ENCODE measurements around the gene CLEC4E. TPM values are rescaled to one million over a fixed set of nuclear protein-coding genes. Genes with fewer than 3 reads are reported as not detected.

Gene CLEC4E
- total and polyA plus RNA-seq, 2 of the 13 experiments (the other 11 are each of a cell fraction or from before 2014, with no cell fraction given), result not detected

DNA sequence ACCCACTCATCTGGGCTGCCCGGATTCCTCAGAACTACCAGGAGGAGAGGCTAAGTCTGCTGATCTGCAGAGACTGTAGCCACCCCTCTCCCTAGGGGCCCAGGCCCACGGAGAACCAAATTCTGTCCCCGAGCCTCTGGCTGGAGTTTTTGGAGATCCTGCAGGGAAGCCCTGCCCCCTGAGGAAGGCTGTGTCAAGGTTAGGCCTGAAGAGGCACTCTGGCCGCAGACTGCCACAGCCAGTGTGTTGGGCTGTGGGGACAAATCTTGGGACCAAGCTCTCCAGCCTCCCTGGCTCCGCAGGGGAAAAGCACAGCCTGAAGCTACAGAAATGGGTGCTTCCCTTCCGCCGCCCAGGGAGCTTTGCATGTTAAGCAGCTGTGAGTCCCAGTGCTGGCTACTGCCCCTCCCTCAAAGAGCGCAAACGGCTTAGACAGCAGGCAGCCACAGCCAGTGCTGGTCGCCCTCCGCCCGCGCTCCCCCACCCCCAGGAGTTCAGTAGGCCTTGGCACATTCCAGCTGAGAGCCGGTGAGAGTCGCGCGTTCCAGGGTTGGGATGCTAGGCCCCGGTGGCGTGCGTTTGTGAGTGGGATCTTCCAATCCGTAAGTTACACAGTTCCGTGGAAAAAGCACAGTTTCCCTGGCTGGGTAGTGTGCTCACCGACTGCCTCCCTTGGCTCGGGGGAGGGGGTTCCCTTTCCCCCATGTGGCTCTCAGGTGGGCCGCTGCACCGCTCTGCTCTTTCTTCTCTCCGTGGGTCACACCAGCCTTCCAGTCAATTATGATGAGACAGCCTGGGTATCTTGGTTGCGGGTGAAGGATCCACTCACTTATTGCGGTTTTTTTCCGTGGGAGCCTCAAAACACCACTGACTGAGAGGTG lies 13.2 kb downstream of the CLEC4E start (continued):
- TF ChIP-seq ZNF800 (CRISPR knock-in tag; IDR thresholded peaks at IDR 0.05), result no peak
- no peak for TF ChIP-seq ZSCAN31 (CRISPR knock-in tag; IDR thresholded peaks at IDR 0.05; ENCODE audit: low read depth)
- TF ChIP-seq, protein P1, sequence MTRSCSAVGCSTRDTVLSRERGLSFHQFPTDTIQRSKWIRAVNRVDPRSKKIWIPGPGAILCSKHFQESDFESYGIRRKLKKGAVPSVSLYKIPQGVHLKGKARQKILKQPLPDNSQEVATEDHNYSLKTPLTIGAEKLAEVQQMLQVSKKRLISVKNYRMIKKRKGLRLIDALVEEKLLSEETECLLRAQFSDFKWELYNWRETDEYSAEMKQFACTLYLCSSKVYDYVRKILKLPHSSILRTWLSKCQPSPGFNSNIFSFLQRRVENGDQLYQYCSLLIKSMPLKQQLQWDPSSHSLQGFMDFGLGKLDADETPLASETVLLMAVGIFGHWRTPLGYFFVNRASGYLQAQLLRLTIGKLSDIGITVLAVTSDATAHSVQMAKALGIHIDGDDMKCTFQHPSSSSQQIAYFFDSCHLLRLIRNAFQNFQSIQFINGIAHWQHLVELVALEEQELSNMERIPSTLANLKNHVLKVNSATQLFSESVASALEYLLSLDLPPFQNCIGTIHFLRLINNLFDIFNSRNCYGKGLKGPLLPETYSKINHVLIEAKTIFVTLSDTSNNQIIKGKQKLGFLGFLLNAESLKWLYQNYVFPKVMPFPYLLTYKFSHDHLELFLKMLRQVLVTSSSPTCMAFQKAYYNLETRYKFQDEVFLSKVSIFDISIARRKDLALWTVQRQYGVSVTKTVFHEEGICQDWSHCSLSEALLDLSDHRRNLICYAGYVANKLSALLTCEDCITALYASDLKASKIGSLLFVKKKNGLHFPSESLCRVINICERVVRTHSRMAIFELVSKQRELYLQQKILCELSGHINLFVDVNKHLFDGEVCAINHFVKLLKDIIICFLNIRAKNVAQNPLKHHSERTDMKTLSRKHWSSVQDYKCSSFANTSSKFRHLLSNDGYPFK (CRISPR knock-in tag; IDR thresholded peaks at IDR 0.05; ENCODE audit: borderline replicate concordance), result no peak

GRCh38 chr12:8519171-8519570 lies 21.5 kb downstream of the CLEC4E start:
- Histone ChIP-seq H3K4me2 (ENCODE audit: low read depth, low read length) (no peak overlapping the region), H3K9ac (ENCODE audit: insufficient read depth, low read depth, low read length) (no peak overlapping the region), H3K9me3 (ENCODE audit: low read length) (no peaks in the 10 kb centered on the region), H3K27me3 (ENCODE audit: control insufficient read depth in 1 of 2, insufficient read depth in 2 of 2, low read length in 2 of 2) (no peaks in the 10 kb centered on the region; a peak in 1 of 5 replicates), H3K4me1 (ENCODE audit: insufficient read depth, low read length) (no peaks in the 10 kb centered on the region), H3K27ac (ENCODE audit: extremely low read length, insufficient read depth, low read length) (no peak overlapping the region), H2AFZ (ENCODE audit: low read length) (no peak overlapping the region), H3K4me3 (replicated peaks in 1 of 3; ENCODE audit: insufficient read depth in 1 of 3, low read depth in 2 of 3, low read length in 3 of 3) (no peak overlapping the region), H4K20me1 (ENCODE audit: insufficient read depth, low read length) (no peaks in the 10 kb centered on the region), H3K36me3 (replicated peaks in 1 of 2; ENCODE audit: control insufficient read depth in 1 of 2, insufficient read depth in 2 of 2, low read length in 2 of 2) (no peaks in the 10 kb centered on the region), H3K79me2 (ENCODE audit: insufficient read depth, low read length) (no peaks in the 10 kb centered on the region)
- no peak for ATAC-seq
- intact Hi-C loops (cut with micrococcal nuclease; ENCODE audit: unreplicated experiment) (no loop called here), in situ Hi-C loops (cut with HindIII; ENCODE audit: extremely low pct_ligation_motif_present, low pct_unique_long_range_greater_than_20kb) (no loop called here)
- POLR2A ChIA-PET, result no interaction called here
- DNase-seq (ENCODE audit: low spot score), result no peak
- no peak for FAIRE-seq
- CTCF ChIA-PET (ENCODE audit: low intra/inter-chr PET ratio, low total read pairs), result no interaction called here
- 31% methylated on average over 4 of the region's 4 CpGs for WGBS (ENCODE audit: low lambda C conversion rate)
- no TSS peak for BruUV-seq (replicated peaks)
- TF ChIP-seq RCOR2 (CRISPR knock-in tag; IDR thresholded peaks at IDR 0.05) (no peak), NFYB (CRISPR knock-in tag; IDR thresholded peaks at IDR 0.05) (no peak), ZNF672 (CRISPR knock-in tag; IDR thresholded peaks at IDR 0.05) (no peak), XBP1 (CRISPR knock-in tag; IDR thresholded peaks at IDR 0.05) (no peak)
- TF ChIP-seq, protein P2, sequence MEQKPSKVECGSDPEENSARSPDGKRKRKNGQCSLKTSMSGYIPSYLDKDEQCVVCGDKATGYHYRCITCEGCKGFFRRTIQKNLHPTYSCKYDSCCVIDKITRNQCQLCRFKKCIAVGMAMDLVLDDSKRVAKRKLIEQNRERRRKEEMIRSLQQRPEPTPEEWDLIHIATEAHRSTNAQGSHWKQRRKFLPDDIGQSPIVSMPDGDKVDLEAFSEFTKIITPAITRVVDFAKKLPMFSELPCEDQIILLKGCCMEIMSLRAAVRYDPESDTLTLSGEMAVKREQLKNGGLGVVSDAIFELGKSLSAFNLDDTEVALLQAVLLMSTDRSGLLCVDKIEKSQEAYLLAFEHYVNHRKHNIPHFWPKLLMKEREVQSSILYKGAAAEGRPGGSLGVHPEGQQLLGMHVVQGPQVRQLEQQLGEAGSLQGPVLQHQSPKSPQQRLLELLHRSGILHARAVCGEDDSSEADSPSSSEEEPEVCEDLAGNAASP (CRISPR knock-in tag; IDR thresholded peaks at IDR 0.05; ENCODE audit: borderline replicate concordance), result no peak
- TF ChIP-seq, protein P3, sequence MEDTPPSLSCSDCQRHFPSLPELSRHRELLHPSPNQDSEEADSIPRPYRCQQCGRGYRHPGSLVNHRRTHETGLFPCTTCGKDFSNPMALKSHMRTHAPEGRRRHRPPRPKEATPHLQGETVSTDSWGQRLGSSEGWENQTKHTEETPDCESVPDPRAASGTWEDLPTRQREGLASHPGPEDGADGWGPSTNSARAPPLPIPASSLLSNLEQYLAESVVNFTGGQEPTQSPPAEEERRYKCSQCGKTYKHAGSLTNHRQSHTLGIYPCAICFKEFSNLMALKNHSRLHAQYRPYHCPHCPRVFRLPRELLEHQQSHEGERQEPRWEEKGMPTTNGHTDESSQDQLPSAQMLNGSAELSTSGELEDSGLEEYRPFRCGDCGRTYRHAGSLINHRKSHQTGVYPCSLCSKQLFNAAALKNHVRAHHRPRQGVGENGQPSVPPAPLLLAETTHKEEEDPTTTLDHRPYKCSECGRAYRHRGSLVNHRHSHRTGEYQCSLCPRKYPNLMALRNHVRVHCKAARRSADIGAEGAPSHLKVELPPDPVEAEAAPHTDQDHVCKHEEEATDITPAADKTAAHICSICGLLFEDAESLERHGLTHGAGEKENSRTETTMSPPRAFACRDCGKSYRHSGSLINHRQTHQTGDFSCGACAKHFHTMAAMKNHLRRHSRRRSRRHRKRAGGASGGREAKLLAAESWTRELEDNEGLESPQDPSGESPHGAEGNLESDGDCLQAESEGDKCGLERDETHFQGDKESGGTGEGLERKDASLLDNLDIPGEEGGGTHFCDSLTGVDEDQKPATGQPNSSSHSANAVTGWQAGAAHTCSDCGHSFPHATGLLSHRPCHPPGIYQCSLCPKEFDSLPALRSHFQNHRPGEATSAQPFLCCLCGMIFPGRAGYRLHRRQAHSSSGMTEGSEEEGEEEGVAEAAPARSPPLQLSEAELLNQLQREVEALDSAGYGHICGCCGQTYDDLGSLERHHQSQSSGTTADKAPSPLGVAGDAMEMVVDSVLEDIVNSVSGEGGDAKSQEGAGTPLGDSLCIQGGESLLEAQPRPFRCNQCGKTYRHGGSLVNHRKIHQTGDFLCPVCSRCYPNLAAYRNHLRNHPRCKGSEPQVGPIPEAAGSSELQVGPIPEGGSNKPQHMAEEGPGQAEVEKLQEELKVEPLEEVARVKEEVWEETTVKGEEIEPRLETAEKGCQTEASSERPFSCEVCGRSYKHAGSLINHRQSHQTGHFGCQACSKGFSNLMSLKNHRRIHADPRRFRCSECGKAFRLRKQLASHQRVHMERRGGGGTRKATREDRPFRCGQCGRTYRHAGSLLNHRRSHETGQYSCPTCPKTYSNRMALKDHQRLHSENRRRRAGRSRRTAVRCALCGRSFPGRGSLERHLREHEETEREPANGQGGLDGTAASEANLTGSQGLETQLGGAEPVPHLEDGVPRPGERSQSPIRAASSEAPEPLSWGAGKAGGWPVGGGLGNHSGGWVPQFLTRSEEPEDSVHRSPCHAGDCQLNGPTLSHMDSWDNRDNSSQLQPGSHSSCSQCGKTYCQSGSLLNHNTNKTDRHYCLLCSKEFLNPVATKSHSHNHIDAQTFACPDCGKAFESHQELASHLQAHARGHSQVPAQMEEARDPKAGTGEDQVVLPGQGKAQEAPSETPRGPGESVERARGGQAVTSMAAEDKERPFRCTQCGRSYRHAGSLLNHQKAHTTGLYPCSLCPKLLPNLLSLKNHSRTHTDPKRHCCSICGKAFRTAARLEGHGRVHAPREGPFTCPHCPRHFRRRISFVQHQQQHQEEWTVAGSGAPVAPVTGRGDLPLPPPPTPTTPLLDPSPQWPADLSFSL (CRISPR knock-in tag; IDR thresholded peaks at IDR 0.05), result no peak
